ENCODE measurements around the gene HCCS.

- TF ChIP-seq, protein P1, sequence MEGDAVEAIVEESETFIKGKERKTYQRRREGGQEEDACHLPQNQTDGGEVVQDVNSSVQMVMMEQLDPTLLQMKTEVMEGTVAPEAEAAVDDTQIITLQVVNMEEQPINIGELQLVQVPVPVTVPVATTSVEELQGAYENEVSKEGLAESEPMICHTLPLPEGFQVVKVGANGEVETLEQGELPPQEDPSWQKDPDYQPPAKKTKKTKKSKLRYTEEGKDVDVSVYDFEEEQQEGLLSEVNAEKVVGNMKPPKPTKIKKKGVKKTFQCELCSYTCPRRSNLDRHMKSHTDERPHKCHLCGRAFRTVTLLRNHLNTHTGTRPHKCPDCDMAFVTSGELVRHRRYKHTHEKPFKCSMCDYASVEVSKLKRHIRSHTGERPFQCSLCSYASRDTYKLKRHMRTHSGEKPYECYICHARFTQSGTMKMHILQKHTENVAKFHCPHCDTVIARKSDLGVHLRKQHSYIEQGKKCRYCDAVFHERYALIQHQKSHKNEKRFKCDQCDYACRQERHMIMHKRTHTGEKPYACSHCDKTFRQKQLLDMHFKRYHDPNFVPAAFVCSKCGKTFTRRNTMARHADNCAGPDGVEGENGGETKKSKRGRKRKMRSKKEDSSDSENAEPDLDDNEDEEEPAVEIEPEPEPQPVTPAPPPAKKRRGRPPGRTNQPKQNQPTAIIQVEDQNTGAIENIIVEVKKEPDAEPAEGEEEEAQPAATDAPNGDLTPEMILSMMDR (IDR thresholded peaks at IDR 0.05), result no peak
- no peak for TF ChIP-seq POLR2A (IDR thresholded peaks at IDR 0.05)
Observed at GRCh38 chrX:11148401-11148800, 37.3 kb downstream of the HCCS start.

All from tibial nerve (tissue), 3 donors.